GM12878 (cell line): ENCODE data around the gene PLA2G15. TPM values are rescaled to one million over a fixed set of nuclear protein-coding genes. Genes with fewer than 3 reads are reported as not detected.

Experiments
- IKZF2 ChIP-seq, 2 experiments: fragments of 450-650 bp; IDR thresholded peaks; 2 replicates each; pipeline ENCODE4 v1.6.1; 2017; ENCODE audit warnings: mild to moderate bottlenecking in 2 of 2, moderate library complexity in 2 of 2
- YY1 ChIP-seq: IDR thresholded peaks from 2 replicates; pipeline ENCODE4 v1.6.1; 2011; ENCODE audit warnings: low read depth, mild to moderate bottlenecking, low read length
- polyA plus RNA-seq, 11 experiments: library from polyadenylated mRNA; depleted of rRNA in 4 of 11; unstranded in 6 of 11; stranded (reverse) in 5 of 11; fragments of >200 nt; fragmentation: Nextera tagmentation in 4 of 11; fragmentation: Illumina TruSeq in 1 of 11; extraction: Ambion mirVana in 4 of 11; extraction: Trizol in 1 of 11; gene quantifications; 1 replicate in 1 of 11; 2 replicates in 10 of 11; pipeline versions ENCODE4 v1.2.1 to v1.2.3, GENCODE V29; 2011 to 2016; ENCODE audit warnings: inconsistent platforms in 2 of 11, missing spikeins in 2 of 11, low read depth in 1 of 11
- total RNA-seq, 4 experiments: library from RNA; depleted of rRNA in 3 of 4; stranded (reverse); fragments of >200 nt in 3 of 4; fragmentation: Illumina TruSeq in 1 of 4; extraction: Trizol in 1 of 4; gene quantifications; 2 replicates each; pipeline versions ENCODE4 v1.2.1 to v1.2.3, GENCODE V29; 2013 to 2021
- TF ChIP-seq, protein P1 (sequence below): fragments of 450-650 bp; IDR thresholded peaks from 2 replicates; pipeline ENCODE4 v1.6.1; 2017; ENCODE audit warnings: antibody characterized with exemption, mild to moderate bottlenecking, moderate library complexity
- TF ChIP-seq, protein P2 (sequence below): fragments of 450-650 bp; IDR thresholded peaks from 2 replicates; pipeline ENCODE4 v1.6.1; 2017; ENCODE audit warnings: mild to moderate bottlenecking, moderate library complexity
- TF ChIP-seq, protein P3 (sequence below): fragments of 450-650 bp; IDR thresholded peaks from 2 replicates; pipeline ENCODE4 v1.6.1; 2014; ENCODE audit warnings: mild to moderate bottlenecking

The PLA2G15 gene
- total and polyA plus RNA-seq, 10 of the 15 experiments (the other 5 are each of a cell fraction or from before 2014, with no cell fraction given) = 0.31 to 9.4 (median 6.8) TPM

DNA sequence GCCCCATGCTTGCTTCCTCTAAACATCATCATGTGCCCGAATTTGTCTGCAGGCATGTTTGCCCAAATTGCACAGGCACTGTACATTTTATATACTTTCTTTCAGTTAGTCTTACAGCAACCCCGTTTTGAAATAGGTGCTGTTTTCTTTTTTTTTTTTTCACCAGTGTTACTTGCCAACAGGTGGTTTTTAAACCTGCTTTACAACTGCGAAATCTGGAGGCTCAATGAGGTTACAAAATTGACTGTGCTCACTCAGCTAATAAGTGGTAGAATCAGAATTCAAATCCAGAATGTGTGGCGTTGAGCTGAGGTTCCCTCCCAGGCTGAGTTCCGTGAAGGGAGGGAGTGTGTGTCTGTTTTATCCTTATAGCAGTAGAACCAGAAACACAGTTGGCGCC, 5.8 kb downstream of the PLA2G15 start (continued):
- TF ChIP-seq, protein P1, sequence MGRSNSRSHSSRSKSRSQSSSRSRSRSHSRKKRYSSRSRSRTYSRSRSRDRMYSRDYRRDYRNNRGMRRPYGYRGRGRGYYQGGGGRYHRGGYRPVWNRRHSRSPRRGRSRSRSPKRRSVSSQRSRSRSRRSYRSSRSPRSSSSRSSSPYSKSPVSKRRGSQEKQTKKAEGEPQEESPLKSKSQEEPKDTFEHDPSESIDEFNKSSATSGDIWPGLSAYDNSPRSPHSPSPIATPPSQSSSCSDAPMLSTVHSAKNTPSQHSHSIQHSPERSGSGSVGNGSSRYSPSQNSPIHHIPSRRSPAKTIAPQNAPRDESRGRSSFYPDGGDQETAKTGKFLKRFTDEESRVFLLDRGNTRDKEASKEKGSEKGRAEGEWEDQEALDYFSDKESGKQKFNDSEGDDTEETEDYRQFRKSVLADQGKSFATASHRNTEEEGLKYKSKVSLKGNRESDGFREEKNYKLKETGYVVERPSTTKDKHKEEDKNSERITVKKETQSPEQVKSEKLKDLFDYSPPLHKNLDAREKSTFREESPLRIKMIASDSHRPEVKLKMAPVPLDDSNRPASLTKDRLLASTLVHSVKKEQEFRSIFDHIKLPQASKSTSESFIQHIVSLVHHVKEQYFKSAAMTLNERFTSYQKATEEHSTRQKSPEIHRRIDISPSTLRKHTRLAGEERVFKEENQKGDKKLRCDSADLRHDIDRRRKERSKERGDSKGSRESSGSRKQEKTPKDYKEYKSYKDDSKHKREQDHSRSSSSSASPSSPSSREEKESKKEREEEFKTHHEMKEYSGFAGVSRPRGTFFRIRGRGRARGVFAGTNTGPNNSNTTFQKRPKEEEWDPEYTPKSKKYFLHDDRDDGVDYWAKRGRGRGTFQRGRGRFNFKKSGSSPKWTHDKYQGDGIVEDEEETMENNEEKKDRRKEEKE = no peak
- TF ChIP-seq YY1 (no peak), IKZF2 (IDR thresholded peaks at IDR 0.05) (no peak)
- TF ChIP-seq, protein P2, sequence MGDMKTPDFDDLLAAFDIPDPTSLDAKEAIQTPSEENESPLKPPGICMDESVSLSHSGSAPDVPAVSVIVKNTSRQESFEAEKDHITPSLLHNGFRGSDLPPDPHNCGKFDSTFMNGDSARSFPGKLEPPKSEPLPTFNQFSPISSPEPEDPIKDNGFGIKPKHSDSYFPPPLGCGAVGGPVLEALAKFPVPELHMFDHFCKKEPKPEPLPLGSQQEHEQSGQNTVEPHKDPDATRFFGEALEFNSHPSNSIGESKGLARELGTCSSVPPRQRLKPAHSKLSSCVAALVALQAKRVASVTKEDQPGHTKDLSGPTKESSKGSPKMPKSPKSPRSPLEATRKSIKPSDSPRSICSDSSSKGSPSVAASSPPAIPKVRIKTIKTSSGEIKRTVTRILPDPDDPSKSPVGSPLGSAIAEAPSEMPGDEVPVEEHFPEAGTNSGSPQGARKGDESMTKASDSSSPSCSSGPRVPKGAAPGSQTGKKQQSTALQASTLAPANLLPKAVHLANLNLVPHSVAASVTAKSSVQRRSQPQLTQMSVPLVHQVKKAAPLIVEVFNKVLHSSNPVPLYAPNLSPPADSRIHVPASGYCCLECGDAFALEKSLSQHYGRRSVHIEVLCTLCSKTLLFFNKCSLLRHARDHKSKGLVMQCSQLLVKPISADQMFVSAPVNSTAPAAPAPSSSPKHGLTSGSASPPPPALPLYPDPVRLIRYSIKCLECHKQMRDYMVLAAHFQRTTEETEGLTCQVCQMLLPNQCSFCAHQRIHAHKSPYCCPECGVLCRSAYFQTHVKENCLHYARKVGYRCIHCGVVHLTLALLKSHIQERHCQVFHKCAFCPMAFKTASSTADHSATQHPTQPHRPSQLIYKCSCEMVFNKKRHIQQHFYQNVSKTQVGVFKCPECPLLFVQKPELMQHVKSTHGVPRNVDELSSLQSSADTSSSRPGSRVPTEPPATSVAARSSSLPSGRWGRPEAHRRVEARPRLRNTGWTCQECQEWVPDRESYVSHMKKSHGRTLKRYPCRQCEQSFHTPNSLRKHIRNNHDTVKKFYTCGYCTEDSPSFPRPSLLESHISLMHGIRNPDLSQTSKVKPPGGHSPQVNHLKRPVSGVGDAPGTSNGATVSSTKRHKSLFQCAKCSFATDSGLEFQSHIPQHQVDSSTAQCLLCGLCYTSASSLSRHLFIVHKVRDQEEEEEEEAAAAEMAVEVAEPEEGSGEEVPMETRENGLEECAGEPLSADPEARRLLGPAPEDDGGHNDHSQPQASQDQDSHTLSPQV = no peak
- TF ChIP-seq, protein P3, sequence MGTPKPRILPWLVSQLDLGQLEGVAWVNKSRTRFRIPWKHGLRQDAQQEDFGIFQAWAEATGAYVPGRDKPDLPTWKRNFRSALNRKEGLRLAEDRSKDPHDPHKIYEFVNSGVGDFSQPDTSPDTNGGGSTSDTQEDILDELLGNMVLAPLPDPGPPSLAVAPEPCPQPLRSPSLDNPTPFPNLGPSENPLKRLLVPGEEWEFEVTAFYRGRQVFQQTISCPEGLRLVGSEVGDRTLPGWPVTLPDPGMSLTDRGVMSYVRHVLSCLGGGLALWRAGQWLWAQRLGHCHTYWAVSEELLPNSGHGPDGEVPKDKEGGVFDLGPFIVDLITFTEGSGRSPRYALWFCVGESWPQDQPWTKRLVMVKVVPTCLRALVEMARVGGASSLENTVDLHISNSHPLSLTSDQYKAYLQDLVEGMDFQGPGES = no peak
